ENCODE results near the gene SLC45A1.

Gene SLC45A1

DNA sequence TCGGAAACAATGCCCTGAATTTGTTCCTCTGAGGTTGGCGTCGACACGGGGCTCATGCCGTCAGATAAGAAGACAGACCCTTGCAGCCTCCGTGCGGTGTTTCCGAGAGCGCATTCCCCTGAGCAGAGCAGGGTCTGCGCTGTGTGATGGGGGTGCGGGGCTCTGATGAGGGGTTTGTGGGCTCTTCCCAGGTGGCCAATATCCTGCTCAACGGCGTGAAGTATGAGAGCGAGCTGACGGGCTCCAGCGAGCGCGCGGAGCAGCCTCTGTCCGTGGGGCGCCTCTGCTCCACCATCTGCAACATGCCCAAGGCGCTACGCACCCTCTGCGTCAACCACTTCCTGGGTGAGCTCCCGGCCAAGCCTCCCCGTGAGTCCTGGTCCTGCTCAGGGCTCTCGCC lies 17.3 kb downstream of the SLC45A1 start:
- DNase-seq (ENCODE audit: low spot score) = no peak

GRCh38 chr1:8337776-8338525 lies 20.0 kb downstream of the SLC45A1 start:
- no peak for DNase-seq (ENCODE audit: low spot score)

DNA sequence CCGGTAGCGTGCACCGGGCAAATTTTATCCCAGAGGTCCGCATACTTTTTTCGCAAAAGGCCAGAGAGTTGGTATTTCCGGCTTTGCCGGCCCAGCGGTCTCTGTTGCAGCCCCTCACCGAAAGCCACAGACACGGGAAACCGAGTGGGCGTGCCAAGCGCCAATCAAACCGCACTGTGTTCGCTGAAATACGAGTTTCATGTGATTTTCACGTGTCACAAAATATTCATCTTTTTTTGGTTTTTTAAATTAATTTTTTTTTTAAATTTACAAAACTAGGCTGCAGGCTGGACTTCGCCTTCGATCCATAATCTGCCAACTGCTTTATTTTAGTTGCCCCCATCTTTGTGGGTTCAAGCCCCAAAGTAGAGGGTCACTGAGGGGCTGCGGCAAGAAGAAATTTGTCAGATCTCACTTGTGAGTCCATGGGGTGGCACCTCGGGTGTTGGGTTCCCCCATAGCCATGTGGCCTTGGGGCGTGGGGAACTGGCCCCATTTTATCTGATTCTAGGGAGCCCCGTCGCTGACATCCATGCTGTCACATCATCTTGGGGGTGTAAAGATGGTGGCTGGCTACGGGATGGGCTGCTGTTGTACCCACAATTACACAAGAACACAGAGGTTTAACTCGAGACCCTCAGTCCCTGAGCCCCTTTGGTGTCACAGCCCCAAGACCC lies 20.8 kb downstream of the SLC45A1 start:
- no peak for DNase-seq (ENCODE audit: low spot score)

- DNase-seq (ENCODE audit: low spot score) = no peak
Observed at GRCh38 chr1:8339203-8339600, 21.3 kb downstream of the SLC45A1 start.

DNA sequence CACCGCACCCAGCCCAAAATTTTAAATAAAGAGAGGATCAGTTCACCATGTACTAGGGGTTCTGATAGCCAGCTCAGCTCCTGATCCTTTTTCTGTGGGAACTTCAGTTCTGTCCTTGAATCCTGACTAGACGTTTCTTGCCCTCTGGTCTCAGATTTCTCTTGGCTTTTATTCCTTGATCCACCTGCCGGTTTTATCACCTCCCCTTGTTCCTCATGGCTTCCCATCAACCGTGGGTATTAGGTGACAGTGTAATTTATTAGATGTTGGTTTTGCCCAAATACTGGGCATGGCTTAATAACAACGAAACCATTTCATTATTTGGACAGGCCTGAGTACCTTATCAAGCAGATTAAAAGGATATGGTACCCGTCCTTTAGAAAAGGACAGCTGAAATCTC lies 22.5 kb downstream of the SLC45A1 start:
- no peak for DNase-seq (ENCODE audit: low spot score)

DNA sequence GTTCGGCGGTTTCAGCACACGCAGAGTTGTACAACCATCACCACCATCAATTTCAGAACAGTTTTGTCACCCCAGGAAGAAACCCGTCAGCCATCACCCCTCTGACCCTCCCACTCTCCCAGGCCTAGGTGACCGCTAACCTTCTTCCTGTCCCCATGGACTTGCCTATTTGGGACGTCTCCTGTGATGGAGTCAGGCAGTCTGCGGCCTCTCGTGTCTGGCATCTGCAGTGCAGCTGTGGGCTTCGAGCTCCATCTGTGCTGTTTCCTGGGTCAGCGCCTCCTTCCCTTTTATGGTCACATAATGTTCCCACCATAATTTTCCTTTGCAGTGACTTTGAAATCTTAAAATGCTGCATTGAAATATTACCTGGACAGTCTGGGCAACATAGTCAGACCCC lies 24.4 kb downstream of the SLC45A1 start:
- DNase-seq (ENCODE audit: low spot score) = no peak

GRCh38 chr1:8343044-8343443 lies 25.1 kb downstream of the SLC45A1 start:
- no peak for DNase-seq (ENCODE audit: low spot score)

DNA sequence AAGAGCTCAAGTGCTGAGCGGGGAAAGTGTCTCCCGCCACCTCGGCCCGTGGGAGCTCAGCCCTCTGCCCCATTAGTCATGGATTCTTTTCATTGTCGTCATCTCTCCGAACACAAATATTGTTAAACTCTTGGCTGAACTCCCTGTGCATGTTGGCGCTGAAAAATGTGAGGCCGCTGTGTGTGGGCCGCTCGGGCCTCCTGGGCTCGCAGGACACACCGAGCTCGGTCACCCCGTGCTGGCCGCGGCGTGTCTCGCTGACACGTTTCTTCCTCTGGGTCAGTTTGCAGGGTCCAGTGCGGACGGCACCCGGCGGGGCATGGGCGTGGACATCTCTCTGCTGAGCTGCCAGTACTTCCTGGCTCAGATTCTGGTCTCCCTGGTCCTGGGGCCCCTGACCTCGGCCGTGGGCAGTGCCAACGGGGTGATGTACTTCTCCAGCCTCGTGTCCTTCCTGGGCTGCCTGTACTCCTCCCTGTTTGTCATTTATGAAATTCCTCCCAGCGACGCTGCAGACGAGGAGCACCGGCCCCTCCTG lies 25.6 kb downstream of the SLC45A1 start:
- peak; percentile 34 for DNase-seq (ENCODE audit: low spot score)

DNA sequence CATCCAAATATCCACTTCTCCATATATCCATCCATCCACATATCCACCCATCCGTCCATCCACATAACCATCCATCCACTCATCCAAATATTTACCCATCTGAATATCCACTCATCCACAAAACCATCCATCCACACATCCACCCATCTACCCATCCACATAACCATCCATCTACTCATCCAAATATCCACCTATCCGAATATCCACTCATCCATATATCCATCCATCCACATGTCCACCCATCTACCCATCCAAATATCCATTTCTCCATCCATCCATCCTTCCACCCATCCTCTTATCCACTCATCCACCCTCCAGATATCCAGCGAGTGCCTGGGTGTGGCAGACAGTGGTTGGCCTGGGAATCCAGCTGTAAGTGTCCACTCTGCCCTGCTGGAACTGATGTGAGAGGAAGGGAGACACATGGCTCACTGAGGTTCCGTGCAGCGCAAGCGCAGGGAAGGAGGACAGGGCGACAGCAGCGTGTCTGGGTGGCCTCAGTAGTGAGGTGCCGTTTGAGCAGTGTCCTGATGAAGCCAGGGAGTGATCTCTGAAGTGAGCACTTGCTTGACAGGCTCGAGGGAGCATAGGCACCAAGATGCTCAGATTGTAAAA lies 27.1 kb downstream of the SLC45A1 start:
- no peak for DNase-seq (ENCODE audit: low spot score)

DNA sequence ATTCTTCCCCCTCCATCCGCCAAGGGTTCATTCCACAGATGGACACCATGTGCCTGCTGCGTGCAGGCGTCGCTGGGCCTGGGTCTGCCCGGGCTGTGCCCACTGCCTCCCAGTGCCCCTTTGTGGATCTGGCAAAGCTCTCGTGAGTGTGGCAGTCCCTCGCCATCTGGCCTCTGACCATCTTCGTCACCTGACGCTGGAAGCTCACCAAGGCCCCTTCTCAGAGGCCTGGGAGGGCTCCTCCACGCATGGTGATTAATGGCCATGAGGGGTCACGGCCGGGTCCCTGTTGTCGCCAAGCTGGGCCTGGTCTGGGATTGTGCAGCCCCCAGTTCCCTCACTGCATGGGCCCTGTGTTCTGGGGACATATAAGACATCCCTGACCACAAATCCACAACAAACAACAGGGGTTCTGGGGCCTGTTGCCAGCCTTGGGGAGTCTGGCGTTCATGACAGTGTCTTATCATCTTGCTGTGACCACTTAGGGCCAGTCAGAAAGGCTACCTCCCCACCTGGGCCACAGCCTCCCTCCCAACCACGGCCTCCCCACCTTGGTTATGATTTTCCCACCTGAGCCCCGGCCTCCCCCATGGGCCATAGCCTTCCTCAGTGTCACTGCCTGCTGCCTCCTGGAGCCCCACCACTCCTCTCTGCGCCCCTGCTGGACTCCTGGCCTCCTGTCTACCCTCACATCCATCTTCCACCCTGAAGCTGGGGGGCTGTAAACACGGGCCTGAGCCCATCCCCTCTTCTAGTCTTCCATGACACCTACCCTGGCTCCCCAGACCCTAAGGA lies 27.9 kb downstream of the SLC45A1 start:
- no peak for DNase-seq (ENCODE audit: low spot score)

GRCh38 chr1:8347635-8348034 lies 29.7 kb downstream of the SLC45A1 start:
- DNase-seq (ENCODE audit: low spot score) = no peak

- no peak for DNase-seq (ENCODE audit: low spot score)
Observed at GRCh38 chr1:8348047-8348776, 30.3 kb downstream of the SLC45A1 start.

DNA sequence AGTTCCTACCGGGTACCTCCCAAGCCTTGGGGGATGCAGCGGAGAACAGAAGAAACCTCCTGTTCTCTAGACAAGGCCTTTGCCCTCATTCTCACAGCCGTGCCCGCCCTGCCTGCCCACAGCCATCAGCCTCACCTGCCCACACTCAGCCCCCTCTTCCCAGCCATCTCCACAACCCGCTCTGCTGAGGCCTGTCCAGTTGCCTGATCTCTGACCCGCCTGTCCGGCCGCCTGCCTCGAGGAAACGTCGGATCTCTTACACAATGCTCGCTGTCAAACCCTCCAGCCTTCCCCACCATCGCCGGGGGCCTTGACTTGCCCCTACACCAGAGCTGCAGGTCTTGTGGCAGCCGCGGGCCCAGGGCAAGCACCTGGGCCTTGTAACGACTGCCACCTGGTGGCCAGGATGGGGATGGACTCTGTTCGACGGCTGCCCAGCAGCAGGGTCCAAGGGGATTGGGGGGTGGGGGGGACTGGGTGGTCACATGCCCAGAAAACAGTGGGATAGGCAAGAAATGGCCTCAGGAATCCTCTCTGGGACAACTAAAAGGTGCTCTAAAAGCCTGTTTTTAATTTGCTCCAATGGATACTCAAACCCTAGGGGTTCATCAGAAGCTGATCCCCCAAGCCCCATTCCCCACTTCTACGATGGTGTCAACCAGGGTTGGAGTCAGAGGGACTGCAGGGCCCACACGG lies 31.0 kb downstream of the SLC45A1 start:
- peak; percentile 70 for DNase-seq (ENCODE audit: low spot score)

DNA sequence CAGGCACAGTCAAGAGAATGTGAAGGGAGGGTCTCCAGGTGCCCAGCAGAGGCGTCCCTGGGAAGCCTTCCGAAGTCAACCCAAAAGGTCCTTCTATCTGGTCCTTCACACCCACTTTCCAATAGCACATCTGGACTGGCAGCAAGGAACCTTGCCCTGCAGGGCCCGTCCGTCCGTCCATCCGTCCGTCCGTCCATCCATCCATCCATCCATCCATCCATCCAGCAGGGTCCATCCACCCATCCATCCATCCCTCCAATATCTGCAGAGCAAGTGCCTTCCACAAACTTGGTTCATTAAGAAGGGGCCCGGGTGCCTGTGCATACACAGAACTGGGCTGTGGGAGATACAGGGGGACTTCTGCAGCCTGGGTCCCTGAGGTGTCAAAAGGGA lies 31.6 kb downstream of the SLC45A1 start:
- no peak for DNase-seq (ENCODE audit: low spot score)

GRCh38 chr1:8349961-8350360 lies 32.0 kb downstream of the SLC45A1 start:
- DNase-seq (ENCODE audit: low spot score) = no peak

DNA sequence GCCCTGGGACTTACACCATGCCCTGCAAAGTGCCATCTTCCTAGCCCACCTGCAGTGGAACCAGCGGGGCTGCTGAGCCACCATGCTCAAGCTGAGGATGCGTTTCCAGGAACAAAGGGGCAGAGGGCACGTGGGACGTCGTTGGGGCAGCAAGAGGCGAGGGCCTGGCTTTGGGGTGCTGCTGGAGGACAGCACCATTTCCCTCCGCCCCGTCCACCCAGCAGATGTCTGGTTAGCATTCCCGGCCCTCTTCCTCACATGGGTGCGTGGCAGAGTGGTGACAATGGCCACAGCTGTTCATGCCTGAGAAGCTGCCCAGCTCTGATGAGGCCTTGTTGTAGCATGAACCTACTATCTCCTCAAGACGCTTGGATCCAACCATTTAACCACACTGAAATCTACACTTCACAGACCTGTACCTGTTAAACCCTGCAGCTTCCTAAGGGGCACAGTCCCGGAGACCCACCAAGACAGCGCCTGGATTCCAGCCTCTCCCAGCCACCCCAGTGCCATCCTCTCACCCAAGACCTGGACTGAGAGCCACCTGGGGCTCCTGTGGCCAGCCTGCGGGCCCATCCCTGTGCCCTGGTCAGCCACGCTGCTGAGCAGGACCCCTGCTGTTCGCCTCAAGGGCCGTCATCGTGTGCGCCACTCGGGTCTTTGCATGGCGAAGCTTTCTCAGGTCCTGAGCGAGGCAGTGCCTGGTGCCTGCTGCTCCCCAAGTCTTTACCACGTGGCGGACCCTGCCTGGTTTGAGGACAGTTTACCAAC lies 33.2 kb downstream of the SLC45A1 start:
- DNase-seq (ENCODE audit: low spot score) = no peak

- DNase-seq (ENCODE audit: low spot score) = no peak
Observed at GRCh38 chr1:8351693-8352470, 34.0 kb downstream of the SLC45A1 start.

DNA sequence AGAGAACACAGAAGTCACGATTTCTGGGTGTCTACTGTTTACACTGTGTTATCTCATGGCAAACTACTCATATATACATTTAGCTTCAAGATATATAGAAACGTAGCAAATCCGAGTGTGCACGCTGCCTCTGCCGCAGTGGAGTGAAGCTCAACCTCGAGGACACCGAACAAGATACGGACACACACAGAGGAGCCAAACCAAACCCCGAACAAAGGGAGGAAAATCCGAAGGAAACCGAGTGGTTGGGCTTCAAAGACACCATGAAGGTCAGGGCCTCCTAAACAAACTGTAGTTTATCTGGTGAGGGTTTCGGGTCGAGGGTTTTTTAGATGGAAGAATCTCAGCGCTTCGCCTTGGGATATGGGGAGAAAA lies 34.5 kb downstream of the SLC45A1 start:
- no peak for DNase-seq (ENCODE audit: low spot score)

Data from LoVo (cell line).